ENCODE data around the gene NRF1.

NRF1 gene

DNA sequence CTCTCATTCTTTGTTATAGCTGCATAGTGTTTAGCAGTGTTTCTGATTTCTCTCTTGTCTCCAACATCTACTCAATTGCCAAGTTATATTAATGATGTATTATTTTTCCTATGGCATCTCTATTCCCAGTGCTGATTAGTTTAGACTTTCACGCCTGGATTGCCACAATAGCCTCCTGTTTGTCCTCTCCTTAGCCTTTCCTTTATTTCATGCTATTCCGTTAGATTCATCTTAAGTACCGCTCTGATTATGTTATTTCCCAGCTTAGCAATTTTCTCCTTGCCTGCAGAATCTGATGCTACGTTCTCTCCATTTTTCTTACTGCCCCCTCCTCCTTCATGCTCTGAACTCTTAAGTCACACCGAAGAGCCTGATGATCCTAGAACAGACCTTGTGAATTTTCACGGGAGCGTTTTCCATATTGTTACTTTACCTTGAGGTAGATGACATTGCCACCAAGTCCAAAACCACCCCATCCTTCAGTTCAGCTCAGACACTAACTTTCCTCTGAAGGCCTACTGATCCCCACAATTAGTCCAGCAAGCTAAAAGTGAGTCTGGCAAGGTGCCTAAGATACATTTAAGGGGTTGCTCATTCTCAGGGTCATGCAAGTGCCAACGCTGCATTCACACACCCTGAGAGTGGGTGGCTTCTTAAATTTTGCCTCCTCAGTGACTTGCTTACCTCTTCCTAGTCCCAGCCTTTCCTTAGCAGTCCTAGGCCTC lies 6.6 kb upstream of the NRF1 start:
- no peak for TF ChIP-seq FOXM1 (IDR thresholded peaks at IDR 0.05; ENCODE audit: borderline replicate concordance, low read depth)
- TF ChIP-seq YY1 (IDR thresholded peaks at IDR 0.05; ENCODE audit: low read depth): no peak
- TF ChIP-seq TCF12 (IDR thresholded peaks at IDR 0.05; ENCODE audit: low read depth): no peak
- no peak for TF ChIP-seq CEBPB (IDR thresholded peaks at IDR 0.05)
- TF ChIP-seq NFIC (IDR thresholded peaks at IDR 0.05): no peak
- TF ChIP-seq ZBTB7A (IDR thresholded peaks at IDR 0.05; ENCODE audit: low read depth): no peak
- TF ChIP-seq RAD21 (IDR thresholded peaks at IDR 0.05; ENCODE audit: low read depth): no peak
- TF ChIP-seq EGR1 (IDR thresholded peaks at IDR 0.05): no peak
- no peak for TF ChIP-seq CREB1 (IDR thresholded peaks at IDR 0.05; ENCODE audit: low read depth)
- TF ChIP-seq, protein P1, sequence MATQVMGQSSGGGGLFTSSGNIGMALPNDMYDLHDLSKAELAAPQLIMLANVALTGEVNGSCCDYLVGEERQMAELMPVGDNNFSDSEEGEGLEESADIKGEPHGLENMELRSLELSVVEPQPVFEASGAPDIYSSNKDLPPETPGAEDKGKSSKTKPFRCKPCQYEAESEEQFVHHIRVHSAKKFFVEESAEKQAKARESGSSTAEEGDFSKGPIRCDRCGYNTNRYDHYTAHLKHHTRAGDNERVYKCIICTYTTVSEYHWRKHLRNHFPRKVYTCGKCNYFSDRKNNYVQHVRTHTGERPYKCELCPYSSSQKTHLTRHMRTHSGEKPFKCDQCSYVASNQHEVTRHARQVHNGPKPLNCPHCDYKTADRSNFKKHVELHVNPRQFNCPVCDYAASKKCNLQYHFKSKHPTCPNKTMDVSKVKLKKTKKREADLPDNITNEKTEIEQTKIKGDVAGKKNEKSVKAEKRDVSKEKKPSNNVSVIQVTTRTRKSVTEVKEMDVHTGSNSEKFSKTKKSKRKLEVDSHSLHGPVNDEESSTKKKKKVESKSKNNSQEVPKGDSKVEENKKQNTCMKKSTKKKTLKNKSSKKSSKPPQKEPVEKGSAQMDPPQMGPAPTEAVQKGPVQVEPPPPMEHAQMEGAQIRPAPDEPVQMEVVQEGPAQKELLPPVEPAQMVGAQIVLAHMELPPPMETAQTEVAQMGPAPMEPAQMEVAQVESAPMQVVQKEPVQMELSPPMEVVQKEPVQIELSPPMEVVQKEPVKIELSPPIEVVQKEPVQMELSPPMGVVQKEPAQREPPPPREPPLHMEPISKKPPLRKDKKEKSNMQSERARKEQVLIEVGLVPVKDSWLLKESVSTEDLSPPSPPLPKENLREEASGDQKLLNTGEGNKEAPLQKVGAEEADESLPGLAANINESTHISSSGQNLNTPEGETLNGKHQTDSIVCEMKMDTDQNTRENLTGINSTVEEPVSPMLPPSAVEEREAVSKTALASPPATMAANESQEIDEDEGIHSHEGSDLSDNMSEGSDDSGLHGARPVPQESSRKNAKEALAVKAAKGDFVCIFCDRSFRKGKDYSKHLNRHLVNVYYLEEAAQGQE (IDR thresholded peaks at IDR 0.05; ENCODE audit: low read depth): no peak
- TF ChIP-seq TAF1 (IDR thresholded peaks at IDR 0.05; ENCODE audit: low read depth): no peak
- TF ChIP-seq, protein P2, sequence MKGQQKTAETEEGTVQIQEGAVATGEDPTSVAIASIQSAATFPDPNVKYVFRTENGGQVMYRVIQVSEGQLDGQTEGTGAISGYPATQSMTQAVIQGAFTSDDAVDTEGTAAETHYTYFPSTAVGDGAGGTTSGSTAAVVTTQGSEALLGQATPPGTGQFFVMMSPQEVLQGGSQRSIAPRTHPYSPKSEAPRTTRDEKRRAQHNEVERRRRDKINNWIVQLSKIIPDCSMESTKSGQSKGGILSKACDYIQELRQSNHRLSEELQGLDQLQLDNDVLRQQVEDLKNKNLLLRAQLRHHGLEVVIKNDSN (IDR thresholded peaks at IDR 0.05): no peak
- TF ChIP-seq EP300 (IDR thresholded peaks at IDR 0.05; ENCODE audit: borderline replicate concordance): no peak
- TF ChIP-seq, protein P3, sequence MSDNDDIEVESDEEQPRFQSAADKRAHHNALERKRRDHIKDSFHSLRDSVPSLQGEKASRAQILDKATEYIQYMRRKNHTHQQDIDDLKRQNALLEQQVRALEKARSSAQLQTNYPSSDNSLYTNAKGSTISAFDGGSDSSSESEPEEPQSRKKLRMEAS (IDR thresholded peaks at IDR 0.05): no peak
- no peak for TF ChIP-seq TEAD4 (IDR thresholded peaks at IDR 0.05)

DNA sequence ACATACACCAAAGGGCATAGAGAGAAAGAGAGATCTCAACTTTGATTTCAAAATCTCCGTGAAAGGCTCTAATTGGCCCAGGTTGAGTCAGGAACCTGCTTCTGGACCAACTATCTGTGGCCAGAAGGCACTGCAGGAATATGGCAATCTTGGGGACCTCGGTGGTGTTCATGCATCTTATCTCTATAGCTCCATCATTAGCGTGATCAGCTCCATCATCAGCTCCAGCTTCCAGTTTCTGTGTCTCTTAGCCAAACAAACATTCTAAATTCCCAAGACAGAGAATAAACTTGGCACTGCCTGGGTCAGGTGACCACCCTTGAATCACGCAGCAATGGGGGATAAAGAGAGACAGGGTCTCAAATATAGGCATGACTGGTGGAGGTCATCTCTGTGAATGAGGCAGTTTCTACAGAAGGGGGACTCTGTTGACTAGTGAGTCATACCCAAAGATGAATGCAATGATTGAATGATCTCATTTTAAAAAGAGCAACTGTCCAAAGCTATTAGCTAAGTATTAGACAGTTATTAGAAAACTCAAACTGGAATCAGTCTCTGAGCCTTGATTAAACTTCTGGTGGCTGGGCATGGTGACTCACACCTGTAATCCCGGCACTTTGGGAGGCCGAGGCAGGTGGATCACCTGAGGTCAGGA lies 5.4 kb upstream of the NRF1 start:
- TF ChIP-seq CREB1 (IDR thresholded peaks at IDR 0.05; ENCODE audit: low read depth): no peak
- TF ChIP-seq, protein P2 (IDR thresholded peaks at IDR 0.05): no peak
- no peak for TF ChIP-seq RAD21 (IDR thresholded peaks at IDR 0.05; ENCODE audit: low read depth)
- no peak for TF ChIP-seq YY1 (IDR thresholded peaks at IDR 0.05; ENCODE audit: low read depth)
- TF ChIP-seq TEAD4 (IDR thresholded peaks at IDR 0.05): no peak
- no peak for TF ChIP-seq ZBTB7A (IDR thresholded peaks at IDR 0.05; ENCODE audit: low read depth)
- no peak for TF ChIP-seq TAF1 (IDR thresholded peaks at IDR 0.05; ENCODE audit: low read depth)
- TF ChIP-seq, protein P1 (IDR thresholded peaks at IDR 0.05; ENCODE audit: low read depth): no peak

DNA sequence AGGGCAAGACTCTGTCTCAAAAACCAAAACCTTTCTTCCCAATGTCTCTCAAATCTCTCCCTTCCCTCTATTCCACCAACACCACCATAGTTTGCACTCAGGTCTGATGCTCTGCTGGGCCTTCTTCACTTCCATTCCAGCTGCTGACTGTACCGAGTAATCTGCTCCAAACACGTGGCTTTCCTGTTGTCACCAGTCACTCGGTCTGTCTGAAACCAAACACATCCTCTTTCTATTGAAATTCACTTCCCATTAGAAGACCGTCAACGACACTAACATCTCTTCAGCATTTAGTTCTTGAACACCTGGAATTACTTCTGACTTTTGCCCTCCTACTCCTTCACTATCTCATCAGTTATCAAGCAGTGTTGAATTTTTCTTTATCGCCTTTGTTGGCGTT lies 4.7 kb upstream of the NRF1 start:
- no peak for TF ChIP-seq EP300 (IDR thresholded peaks at IDR 0.05; ENCODE audit: borderline replicate concordance)
- TF ChIP-seq EGR1 (IDR thresholded peaks at IDR 0.05): no peak
- no peak for TF ChIP-seq ZBTB7A (IDR thresholded peaks at IDR 0.05; ENCODE audit: low read depth)
- TF ChIP-seq, protein P1 (IDR thresholded peaks at IDR 0.05; ENCODE audit: low read depth): no peak
- TF ChIP-seq CREB1 (IDR thresholded peaks at IDR 0.05; ENCODE audit: low read depth): no peak
- TF ChIP-seq, protein P3 (IDR thresholded peaks at IDR 0.05): no peak
- TF ChIP-seq TCF12 (IDR thresholded peaks at IDR 0.05; ENCODE audit: low read depth): no peak
- TF ChIP-seq CEBPB (IDR thresholded peaks at IDR 0.05): no peak
- no peak for TF ChIP-seq YY1 (IDR thresholded peaks at IDR 0.05; ENCODE audit: low read depth)
- TF ChIP-seq, protein P2 (IDR thresholded peaks at IDR 0.05): no peak
- TF ChIP-seq RAD21 (IDR thresholded peaks at IDR 0.05; ENCODE audit: low read depth): no peak
- TF ChIP-seq FOXM1 (IDR thresholded peaks at IDR 0.05; ENCODE audit: borderline replicate concordance, low read depth): no peak

All from Ishikawa (cell line).